HG03571 (cell line): Measurements from ENCODE around the gene TMEM237.
"Not testable (repeated sequence)": the region's sequence is repeated elsewhere in the genome, so short reads cannot be mapped to it uniquely, and the experiment has no call there.

Experiments
- ATAC-seq: cut with Tn5 transposase; IDR thresholded peaks from one replicate; pipeline ENCODE4 v1.9.1; 2021; ENCODE audit not compliant: unreplicated experiment

Gene TMEM237

GRCh38 chr2:201643216-201643890 lies at the start of gene TMEM237:
TSS of gene TMEM237 (minus strand) at chr2:201643503. CDS start at chr2:201643400, 103 bp downstream.
- ATAC-seq = peak; percentile 37

GRCh38 chr2:201685156-201685555 lies 41.9 kb upstream of the TMEM237 start:
- no peak for ATAC-seq

- ATAC-seq = no peak
Observed at GRCh38 chr2:201680743-201681142, 37.4 kb upstream of the TMEM237 start.

GRCh38 chr2:201678401-201678800 lies 35.1 kb upstream of the TMEM237 start:
- no peak for ATAC-seq

GRCh38 chr2:201675454-201675853 lies 32.2 kb upstream of the TMEM237 start:
- ATAC-seq = no peak

- ATAC-seq = no peak
Observed at GRCh38 chr2:201674794-201675193, 31.5 kb upstream of the TMEM237 start.

GRCh38 chr2:201674298-201674697 lies 31.0 kb upstream of the TMEM237 start:
- ATAC-seq = no peak

- ATAC-seq = no peak
Observed at GRCh38 chr2:201673546-201673945, 30.2 kb upstream of the TMEM237 start.

- ATAC-seq = not testable (repeated sequence)
Observed at GRCh38 chr2:201671205-201671604, 27.9 kb upstream of the TMEM237 start.

- ATAC-seq = no peak
Observed at GRCh38 chr2:201669865-201670264, 26.6 kb upstream of the TMEM237 start.

- no peak for ATAC-seq
Observed at GRCh38 chr2:201668402-201668910, 25.2 kb upstream of the TMEM237 start.

- no peak for ATAC-seq
Observed at GRCh38 chr2:201664334-201664733, 21.0 kb upstream of the TMEM237 start.

GRCh38 chr2:201661366-201661765 lies 18.1 kb upstream of the TMEM237 start:
- ATAC-seq = no peak

- no peak for ATAC-seq
Observed at GRCh38 chr2:201660293-201660895, 17.1 kb upstream of the TMEM237 start.

GRCh38 chr2:201656740-201657139 lies 13.4 kb upstream of the TMEM237 start:
- ATAC-seq = no peak

GRCh38 chr2:201656102-201656501 lies 12.8 kb upstream of the TMEM237 start:
- no peak for ATAC-seq

- ATAC-seq = no peak
Observed at GRCh38 chr2:201654616-201655384, 11.5 kb upstream of the TMEM237 start.

GRCh38 chr2:201653221-201653620 lies 9.9 kb upstream of the TMEM237 start:
- ATAC-seq = no peak

- no peak for ATAC-seq
Observed at GRCh38 chr2:201649442-201649841, 6.1 kb upstream of the TMEM237 start.

- ATAC-seq = no peak
Observed at GRCh38 chr2:201647431-201647830, 4.1 kb upstream of the TMEM237 start.

GRCh38 chr2:201644001-201644400 lies 698 bp upstream of the TMEM237 start:
- no peak for ATAC-seq
